SK-MEL-5 (cell line): ENCODE results near the gene RSPO3. TPM values are rescaled to one million over a fixed set of nuclear protein-coding genes. Genes with fewer than 3 reads are reported as not detected.
"Not testable (repeated sequence)": the region's sequence is repeated elsewhere in the genome, so short reads cannot be mapped to it uniquely, and the experiment has no call there.

Source experiments
- DNase-seq: peaks from one replicate; pipeline ENCODE4 v3.0.0-alpha.2; 2016; ENCODE audit warnings: low read depth, low spot score
- in situ Hi-C: cut with HindIII; loops from 2 replicates; pipeline ENCODE4 v1.10.0; 2016; ENCODE audit warnings: low sequenced_read_pairs, high pct_unique_total_duplicates, low pct_unique_long_range_greater_than_20kb
- total RNA-seq: library from RNA; depleted of rRNA; stranded (reverse); fragments of >200 nt; shearing (Covaris generic); gene quantifications from 2 replicates; pipeline ENCODE4 v1.2.3, GENCODE V29; 2014

Gene RSPO3
- total RNA-seq, 1 experiment from 2014 or later: not detected

DNA sequence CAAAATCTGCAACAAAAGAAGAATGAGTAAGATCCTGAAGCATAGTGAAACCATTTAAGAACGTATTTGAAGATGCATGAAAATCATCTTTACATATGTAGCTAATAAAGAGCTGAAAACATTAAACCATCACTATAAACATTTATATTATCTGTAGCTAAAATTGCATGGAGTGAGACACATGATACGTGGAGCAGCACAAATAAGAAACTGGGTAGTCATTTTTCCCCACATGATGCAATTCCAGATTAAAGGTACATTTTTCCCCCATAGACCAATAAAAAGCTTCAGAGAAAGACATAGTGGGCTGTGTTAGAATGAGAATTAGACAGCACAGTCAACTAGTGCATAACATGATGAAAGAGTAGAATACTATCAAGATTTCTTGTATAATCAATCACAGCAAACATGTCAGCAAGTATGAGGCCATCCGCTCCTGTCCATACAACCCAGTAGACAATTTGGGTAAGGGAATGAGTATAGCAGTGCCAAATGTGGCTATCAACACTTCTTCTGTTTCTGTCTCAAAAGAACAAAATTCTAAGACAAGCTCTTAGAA is 67.0 kb downstream of the RSPO3 start:
- in situ Hi-C loops: no loop called here
- DNase-seq: no peak

DNA sequence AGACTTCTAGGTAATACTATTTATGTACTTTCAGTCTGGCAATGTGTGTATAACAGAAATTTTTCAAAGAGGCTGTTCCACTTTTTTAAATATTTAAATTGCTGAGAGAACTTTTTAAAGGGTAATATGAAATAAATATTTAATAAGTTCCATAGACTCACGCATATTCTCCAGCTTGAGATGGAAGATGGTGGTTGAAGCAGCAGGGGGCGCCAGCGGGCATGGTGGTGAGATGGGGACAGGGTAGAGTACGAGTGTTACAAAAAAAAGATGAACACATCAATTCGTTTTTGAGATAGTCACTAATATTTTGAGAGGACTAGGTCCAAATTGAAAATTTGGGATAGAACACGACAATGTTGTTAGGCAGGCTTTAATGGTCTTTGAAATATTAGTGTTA is 68.4 kb downstream of the RSPO3 start:
- in situ Hi-C loops: no loop called here
- DNase-seq: peak; percentile 76

DNA sequence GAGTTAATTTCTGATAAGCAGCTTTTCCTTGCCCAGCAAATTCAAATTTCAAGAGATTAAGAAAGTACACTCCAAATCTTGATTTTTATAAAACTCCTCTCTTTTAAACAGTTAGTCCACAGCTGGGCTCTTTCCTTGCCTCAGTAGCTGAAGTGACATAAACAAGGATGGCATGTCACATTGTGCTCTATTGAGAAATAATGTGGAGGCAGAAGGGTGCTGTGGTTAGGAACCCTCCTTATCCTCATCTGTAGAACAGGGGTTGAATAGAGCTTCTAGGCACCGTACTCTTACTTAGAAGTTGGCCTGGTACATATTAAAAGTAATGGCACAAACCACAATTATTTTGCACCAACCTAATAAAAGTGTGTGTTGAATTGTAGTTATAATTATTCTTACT is 70.3 kb downstream of the RSPO3 start:
- no peak for DNase-seq
- in situ Hi-C loops: no loop called here

- in situ Hi-C loops: no loop called here
- DNase-seq: peak; percentile 39
These were observed 72.1 kb downstream of the RSPO3 start for GRCh38 chr6:127190552-127190951.

DNA sequence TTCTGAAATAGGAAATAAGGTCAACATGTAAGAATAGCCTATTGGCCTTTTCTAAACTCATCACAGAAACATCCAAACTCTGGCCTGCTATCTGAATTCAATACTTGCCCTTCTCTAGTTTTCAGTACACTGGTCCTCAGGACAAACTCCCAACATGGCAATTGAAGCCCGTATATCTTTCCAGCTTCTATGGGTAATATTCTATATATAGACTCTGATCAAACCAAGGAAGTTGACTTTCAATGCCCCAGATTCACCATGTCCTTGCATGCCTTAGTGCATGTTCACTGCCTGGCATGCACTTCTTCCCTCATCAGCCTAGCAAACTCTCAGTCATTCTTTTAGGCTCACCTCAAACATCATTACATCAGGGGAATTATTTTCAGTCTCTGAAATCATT is 73.2 kb downstream of the RSPO3 start:
- in situ Hi-C loops: no loop called here
- DNase-seq: no peak

DNA sequence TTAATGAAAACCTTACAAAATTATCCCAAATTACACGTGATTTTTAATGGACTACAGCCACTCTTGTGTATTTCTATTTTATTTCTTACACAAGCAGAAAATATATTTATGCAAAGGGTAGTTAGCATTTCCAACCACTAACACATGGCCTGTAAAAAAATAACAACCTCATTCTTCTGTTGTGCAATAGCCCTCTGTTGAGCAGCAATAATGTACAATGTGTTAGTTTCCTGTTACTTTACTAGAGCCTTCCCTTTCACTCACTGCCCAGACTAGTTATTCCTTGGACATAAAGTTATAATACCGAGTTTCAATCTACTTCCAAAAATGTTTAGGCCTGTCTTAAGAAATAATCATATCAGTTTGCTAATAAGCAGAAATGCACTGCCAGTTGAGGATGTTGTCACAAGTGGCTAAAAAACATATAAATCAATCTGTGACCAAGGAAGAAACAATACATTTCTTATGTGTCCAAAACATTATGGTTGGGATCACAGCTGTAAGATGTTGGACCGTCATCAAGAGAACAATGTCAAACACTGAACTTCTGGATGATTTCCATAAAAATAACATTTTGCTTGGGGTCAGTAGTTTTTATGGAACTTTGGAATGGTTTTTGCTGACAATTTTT is 74.6 kb downstream of the RSPO3 start:
- DNase-seq: peak; percentile 9
- in situ Hi-C loops: no loop called here

DNA sequence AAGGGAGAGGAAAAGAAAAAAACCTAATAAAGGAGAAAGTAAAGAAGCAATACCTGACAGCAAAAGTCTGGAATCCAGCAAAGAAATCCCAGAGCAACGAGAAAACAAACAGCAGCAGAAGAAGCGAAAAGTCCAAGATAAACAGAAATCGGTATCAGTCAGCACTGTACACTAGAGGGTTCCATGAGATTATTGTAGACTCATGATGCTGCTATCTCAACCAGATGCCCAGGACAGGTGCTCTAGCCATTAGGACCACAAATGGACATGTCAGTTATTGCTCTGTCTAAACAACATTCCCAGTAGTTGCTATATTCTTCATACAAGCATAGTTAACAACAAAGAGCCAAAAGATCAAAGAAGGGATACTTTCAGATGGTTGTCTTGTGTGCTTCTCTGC is 77.4 kb downstream of the RSPO3 start:
- in situ Hi-C loops: no loop called here
- DNase-seq: no peak

DNA sequence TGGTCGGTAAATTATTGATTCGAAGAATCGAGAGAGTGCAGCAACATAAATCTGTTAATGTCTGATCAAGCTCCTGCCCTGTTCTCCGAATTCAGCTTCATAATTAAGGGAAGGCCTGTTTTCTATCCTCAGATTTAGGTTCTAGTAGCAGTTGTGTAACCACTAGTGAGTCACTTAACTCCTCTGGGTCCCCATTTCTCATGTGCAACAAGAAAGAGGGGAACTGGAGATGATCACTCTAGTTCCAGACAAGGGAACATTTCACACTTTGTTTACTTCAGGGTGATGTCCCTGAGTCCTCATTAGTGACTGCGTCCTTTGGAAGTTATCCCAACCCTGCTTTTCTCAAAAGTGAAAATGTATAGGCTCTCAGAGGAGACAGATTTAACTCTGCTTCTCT is 80.1 kb downstream of the RSPO3 start:
- in situ Hi-C loops: no loop called here

GRCh38 chr6:127199470-127199869 is 81.0 kb downstream of the RSPO3 start:
- in situ Hi-C loops: no loop called here

More for the DNA sequence above, 80.1 kb downstream of the RSPO3 start:
- DNase-seq: no peak

DNA sequence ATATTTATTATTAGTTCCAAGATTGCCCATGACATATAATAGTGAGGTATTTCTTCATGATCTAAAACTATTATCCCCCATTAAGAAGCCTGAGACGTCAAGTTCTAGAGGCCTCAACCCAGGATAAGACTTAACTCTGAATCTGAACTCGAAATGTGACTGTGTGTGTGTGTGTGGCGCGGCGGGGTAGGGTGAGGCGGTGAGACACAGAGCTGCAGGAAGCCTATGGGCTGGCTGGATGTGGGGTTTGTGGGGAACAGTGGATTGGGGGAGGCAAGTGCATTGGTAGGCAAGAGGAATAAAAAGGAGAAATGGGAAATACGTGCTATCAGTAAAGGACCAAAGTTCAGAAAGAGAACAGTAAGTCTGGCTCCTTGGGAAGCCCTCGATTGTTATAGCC is 81.6 kb downstream of the RSPO3 start:
- in situ Hi-C loops: no loop called here

More at GRCh38 chr6:127199470-127199869, 81.0 kb downstream of the RSPO3 start:
- DNase-seq: no peak

DNA sequence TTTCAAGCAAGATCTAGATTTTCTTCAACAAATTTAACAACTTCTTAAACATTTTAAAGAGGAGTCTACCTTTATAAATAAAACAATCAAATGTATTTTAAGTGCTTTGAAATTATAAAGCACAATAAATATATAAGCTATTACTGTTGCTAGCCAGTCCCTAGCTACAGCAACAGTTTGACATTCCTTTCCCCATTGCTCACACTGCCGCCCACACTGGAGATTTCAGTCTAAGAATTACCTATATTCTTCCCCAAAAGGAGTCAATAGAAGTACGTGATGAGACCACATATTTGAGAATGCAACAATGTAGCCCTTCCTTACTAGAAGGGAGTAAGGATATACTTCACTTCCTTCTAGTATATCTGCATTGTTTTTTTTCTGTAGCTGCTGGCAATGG is 82.8 kb downstream of the RSPO3 start:
- in situ Hi-C loops: no loop called here
- no peak for DNase-seq

More for the DNA sequence above, 81.6 kb downstream of the RSPO3 start:
- DNase-seq: no peak

GRCh38 chr6:127202676-127203075 is 84.2 kb downstream of the RSPO3 start:
- DNase-seq: no peak
- in situ Hi-C loops: no loop called here

DNA sequence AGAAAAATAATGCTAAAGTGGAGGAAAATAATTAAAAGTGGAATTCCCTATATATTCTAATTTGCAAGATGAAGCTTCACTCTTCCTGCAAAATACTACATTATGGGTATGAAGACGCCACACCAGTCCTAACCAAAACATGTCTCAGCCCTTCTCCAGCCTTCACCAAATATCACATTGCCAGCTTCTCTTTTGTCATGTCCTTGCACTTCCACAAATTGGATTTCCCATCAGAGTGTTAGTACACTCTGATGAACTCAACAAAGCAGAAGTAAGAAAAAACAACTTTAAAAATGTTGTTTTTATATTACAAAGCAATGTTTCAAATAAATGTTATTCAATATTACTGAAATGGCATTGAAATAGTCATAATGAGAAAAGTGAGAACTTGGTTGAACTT is 85.8 kb downstream of the RSPO3 start:
- DNase-seq: no peak
- in situ Hi-C loops: no loop called here

DNA sequence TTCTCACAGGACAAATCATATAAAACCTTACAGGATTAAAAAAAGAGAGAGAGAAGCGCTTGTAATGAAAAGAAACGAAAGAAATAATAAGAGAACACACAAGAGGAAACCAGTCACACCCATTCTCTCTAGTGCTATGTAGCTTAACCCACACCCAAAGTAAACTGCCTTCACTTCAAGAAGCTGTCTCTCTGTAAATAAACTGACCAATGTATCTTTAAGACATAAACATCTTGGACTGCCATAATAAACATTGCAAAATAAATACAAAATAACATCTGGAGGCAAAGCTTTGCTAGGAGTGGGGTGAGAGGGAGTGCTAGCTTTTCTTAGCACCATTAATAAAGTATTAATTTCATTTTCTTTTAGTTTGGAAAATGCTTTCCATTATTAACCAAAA is 86.6 kb downstream of the RSPO3 start:
- in situ Hi-C loops: no loop called here
- no peak for DNase-seq

DNA sequence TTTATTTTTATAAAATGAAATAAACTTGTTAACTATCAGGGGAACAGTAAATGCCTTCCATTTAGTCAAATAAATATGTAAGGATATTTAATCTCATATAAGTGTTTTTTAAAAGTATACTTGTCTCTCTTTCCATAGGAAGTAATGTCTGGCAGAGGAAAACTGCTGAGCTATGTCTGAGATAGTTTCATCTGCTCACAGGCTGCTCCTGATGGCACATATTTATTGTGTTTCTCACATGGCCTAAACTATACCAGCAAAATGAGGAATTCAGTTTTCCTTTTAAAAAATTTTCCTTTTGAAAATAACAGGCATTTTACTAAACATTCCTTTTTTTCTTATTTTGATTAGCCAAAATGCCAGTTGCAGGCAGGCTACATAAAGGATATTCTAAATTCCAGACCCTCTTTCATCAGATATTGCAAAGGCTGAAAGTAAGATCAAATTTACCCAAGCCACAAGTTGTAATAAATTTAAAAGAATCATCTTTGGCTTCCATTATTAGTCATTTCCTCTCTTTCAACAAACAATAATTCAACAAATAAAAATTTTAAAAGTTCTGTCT is 88.1 kb downstream of the RSPO3 start:
- no peak for DNase-seq
- in situ Hi-C loops: no loop called here

- DNase-seq: no peak
- in situ Hi-C loops: no loop called here
These were observed 89.2 kb downstream of the RSPO3 start for GRCh38 chr6:127207591-127208120.

GRCh38 chr6:127210725-127211124 is 92.3 kb downstream of the RSPO3 start:
- in situ Hi-C loops: no loop called here
- no peak for DNase-seq

DNA sequence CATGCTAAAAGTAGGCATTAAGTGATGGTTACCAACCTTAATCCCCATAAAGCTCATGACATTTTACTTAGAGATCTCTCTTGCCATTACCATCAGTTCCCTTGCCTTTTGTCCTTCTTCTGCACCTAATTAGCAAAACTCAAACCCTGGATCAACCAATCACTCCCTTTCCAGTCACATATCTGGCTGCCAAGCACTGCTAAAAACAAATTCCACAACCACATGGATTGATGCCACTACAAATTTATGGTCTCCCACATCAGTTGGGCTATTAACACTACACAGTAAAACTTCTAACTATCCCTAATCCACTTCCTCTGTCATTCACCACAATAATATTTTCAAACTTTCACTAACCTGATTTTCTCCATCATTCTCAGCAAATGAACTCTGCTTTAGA is 93.9 kb downstream of the RSPO3 start:
- no peak for DNase-seq
- in situ Hi-C loops: no loop called here

- DNase-seq, in situ Hi-C loops: not testable (repeated sequence)
These were observed 95.6 kb downstream of the RSPO3 start for GRCh38 chr6:127214032-127214431.
